ENCODE results near the gene SMURF2. TPM values are rescaled to one million over a fixed set of nuclear protein-coding genes. Genes with fewer than 3 reads are reported as not detected.

Gene SMURF2
- total and polyA plus RNA-seq, 9 of the 15 experiments (the other 6 are each of a cell fraction or from before 2014, with no cell fraction given) = 3.8 to 22.0 (median 14.8) TPM

DNA sequence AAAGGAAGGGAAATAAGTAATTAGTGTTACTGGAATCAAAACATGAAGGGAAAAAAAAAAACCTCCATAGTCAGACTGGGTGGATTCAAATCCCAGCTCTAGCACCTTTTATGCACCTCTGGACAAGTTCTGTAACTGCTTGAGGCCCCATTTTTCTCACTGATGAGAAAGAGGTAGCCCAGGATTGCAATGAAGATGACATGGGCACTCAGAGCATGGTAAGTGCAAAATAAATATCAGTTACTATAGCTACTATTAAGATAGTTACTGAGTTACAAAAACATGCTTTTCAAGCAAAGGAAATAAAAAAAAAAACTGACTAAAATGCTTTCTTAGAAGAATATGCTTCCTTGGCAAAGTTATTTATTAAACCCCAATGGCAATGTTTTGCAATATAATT lies 96.5 kb downstream of the SMURF2 start (continued):
- TF ChIP-seq, protein P1, sequence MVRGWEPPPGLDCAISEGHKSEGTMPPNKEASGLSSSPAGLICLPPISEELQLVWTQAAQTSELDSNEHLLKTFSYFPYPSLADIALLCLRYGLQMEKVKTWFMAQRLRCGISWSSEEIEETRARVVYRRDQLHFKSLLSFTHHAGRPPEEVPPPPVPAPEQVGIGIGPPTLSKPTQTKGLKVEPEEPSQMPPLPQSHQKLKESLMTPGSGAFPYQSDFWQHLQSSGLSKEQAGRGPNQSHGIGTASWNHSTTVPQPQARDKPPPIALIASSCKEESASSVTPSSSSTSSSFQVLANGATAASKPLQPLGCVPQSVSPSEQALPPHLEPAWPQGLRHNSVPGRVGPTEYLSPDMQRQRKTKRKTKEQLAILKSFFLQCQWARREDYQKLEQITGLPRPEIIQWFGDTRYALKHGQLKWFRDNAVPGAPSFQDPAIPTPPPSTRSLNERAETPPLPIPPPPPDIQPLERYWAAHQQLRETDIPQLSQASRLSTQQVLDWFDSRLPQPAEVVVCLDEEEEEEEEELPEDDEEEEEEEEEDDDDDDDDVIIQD (CRISPR knock-in tag; IDR thresholded peaks at IDR 0.05) = no peak
- no peak for TF ChIP-seq RBM25 (IDR thresholded peaks at IDR 0.05; ENCODE audit: low read depth, low read length, severe bottlenecking)

DNA sequence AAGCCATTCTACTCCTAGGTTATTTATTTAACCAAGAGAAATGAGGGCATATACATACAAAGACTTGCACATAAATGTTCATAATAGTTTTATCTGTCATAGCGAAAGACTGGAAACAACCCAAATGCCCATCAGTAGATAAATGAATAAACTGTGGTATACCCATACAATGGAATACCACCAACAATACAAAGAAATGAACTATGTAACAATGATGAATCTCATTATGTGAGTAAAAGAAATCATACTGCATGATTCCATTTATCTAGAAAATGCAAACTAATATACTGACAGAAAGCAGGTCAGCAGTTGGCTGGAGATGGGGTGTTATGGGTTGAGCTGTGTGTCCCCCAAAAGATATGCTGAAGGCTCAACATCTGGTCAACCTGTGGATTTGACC lies 98.0 kb downstream of the SMURF2 start:
- no peaks in the 10 kb centered on the region for H3K9me3 ChIP-seq (replicated peaks; ENCODE audit: control insufficient read depth, insufficient read depth, low read depth, low read length)
- no peak overlapping the region for H3K4me2 ChIP-seq (ENCODE audit: insufficient read depth, low read length)
- in situ Hi-C loops (cut with MboI) = no loop called here
- H3K27me3 ChIP-seq (ENCODE audit: control insufficient read depth in 2 of 2, insufficient read depth in 2 of 2, low read length in 2 of 2) = no peaks in the 10 kb centered on the region
- intact Hi-C loops (cut with micrococcal nuclease) = no loop called here
- H3K4me1 ChIP-seq (replicated peaks in 1 of 2; ENCODE audit: control insufficient read depth in 2 of 2, insufficient read depth in 2 of 2, low read length in 2 of 2) = no peaks in the 10 kb centered on the region
- no peak for ATAC-seq
- ChIA-PET CTCF (ENCODE audit: low intra/inter-chr PET ratio) (no interaction called here), POLR2A (interaction anchor here (0.6 to 2.0 kb wide), 2 partner anchors 11 to 67 kb away, joined by 4 read pairs; no protein-coding TSS in a partner anchor)
- TF ChIP-seq ZNF699 (CRISPR knock-in tag; IDR thresholded peaks at IDR 0.05; ENCODE audit: insufficient replicate concordance) = no peak
- H3K27ac ChIP-seq (ENCODE audit: extremely low read depth, low read depth, low read length) = no peak overlapping the region
- no peak for FAIRE-seq
- H3K36me3 ChIP-seq (ENCODE audit: control insufficient read depth, insufficient read depth, low read length) = peaks cover 14% of the 10 kb centered on the region
- no peak overlapping the region for H3K4me3 ChIP-seq
- 94% methylated on average over 1 of the region's 1 CpG for WGBS (ENCODE audit: insufficient coverage, low coverage, missing lambda C conversion rate)
- no peaks in the 10 kb centered on the region for H3K79me2 ChIP-seq (ENCODE audit: control insufficient read depth, insufficient read depth, low read length)
- H4K20me1 ChIP-seq (replicated peaks; ENCODE audit: control insufficient read depth, insufficient read depth, low read length) = no peaks in the 10 kb centered on the region
- no TSS peak for BruUV-seq (replicated peaks)
- no peaks in the 10 kb centered on the region for H3K9me1 ChIP-seq (ENCODE audit: control insufficient read depth, insufficient read depth, low read length)
- no peak overlapping the region for H3K9ac ChIP-seq (ENCODE audit: insufficient read depth in 1 of 2, low read depth in 2 of 2, low read length in 2 of 2)
- H2AFZ ChIP-seq (ENCODE audit: low read depth, low read length) = no peak overlapping the region
- DNase-seq (ENCODE audit: extremely low read depth in 1 of 4, low spot score in 3 of 4) = no peak

Measured in K562 (cell line).